Tibial nerve (tissue), 3 donors: ENCODE measurements around the gene PHACTR1.

ENCODE experiments used
- CTCF ChIP-seq, 5 experiments: fragments of 200-600 bp in 3 of 5; fragments of 450-650 bp in 2 of 5; sonication (generic) in 3 of 5; IDR thresholded peaks; one replicate each; pipeline ENCODE4 v1.5.1; 2016 to 2019; ENCODE audit warnings: antibody characterized with exemption in 5 of 5, mild to moderate bottlenecking in 3 of 5, moderate library complexity in 2 of 5
- POLR2A ChIP-seq, 2 donors: fragments of 450-650 bp; IDR thresholded peaks; one replicate each; pipeline ENCODE4 v1.6.1; 2017; ENCODE audit warnings: antibody characterized with exemption in 2 of 2, mild to moderate bottlenecking in 2 of 2, moderate library complexity in 2 of 2

GRCh38 chr6:13164291-13164690 is 447.7 kb downstream of the PHACTR1 start:
- no peak for TF ChIP-seq POLR2A (IDR thresholded peaks at IDR 0.05)
- no peak for TF ChIP-seq CTCF (IDR thresholded peaks at IDR 0.05)
